ENCODE data around the gene SHC4. TPM values are rescaled to one million over a fixed set of nuclear protein-coding genes. Genes with fewer than 3 reads are reported as not detected.

The SHC4 gene
- total and polyA plus RNA-seq, 2 of the 8 experiments (the other 6 are each of a cell fraction or from before 2014, with no cell fraction given): 0.15 to 0.30 TPM

GRCh38 chr15:48792408-48792807 is 171.3 kb downstream of the SHC4 start:
- H3K56ac ChIP-seq (replicated peaks; ENCODE audit: insufficient read length, low read depth, low read length): no peak overlapping the region
- 73% methylated on average over 3 of the region's 3 CpGs; no CpG with 5 or more reads in 1 of the 2 experiments for whole genome bisulfite sequencing, 2 experiments (ENCODE audit: extremely low coverage in 1 of 2, insufficient coverage in 1 of 2, insufficient read length in 1 of 2, insufficient replicate concordance in 2 of 2, low coverage in 1 of 2, low lambda C conversion rate in 2 of 2, missing lambda C conversion rate in 1 of 2)
- no peak overlapping the region for H2BK15ac ChIP-seq (ENCODE audit: low read length)
- H3K79me1 ChIP-seq (ENCODE audit: low read depth, low read length): no peaks in the 10 kb centered on the region
- H3K4me1 ChIP-seq (replicated peaks in 1 of 4; ENCODE audit: control insufficient read depth in 3 of 4, insufficient read depth in 4 of 4, low read length in 3 of 4): peaks cover 0 to 4% (median 1%) of the 10 kb centered on the region in 4 experiments; a peak in 1 of 7 replicates
- H2BK120ac ChIP-seq (replicated peaks; ENCODE audit: low read depth, low read length): no peak overlapping the region
- FAIRE-seq: no peak
- no peaks in the 10 kb centered on the region for H3K9me3 ChIP-seq (ENCODE audit: insufficient read depth in 2 of 2, low read depth in 1 of 2, low read length in 1 of 2)
- H2BK5ac ChIP-seq (ENCODE audit: low read depth, low read length): no peak overlapping the region
- H3K36me3 ChIP-seq (ENCODE audit: control insufficient read depth in 2 of 4, insufficient read depth in 4 of 4, low read length in 3 of 4): peaks cover 0 to 61% (median 9%) of the 10 kb centered on the region in 4 experiments; a peak in 6 of 8 replicates
- CTCF ChIA-PET (ENCODE audit: partially characterized antibody): interaction anchor here (0.9 to 1.1 kb wide), 2 partner anchors 11 to 143 kb away, joined by 3 to 4 read pairs; no protein-coding TSS in a partner anchor
- no peak overlapping the region for H2AFZ ChIP-seq (ENCODE audit: low read length)
- H3K4me3 ChIP-seq (ENCODE audit: extremely low read depth in 1 of 4, insufficient read depth in 2 of 4, low read depth in 3 of 4, low read length in 4 of 4): no peak overlapping the region
- no peaks in the 10 kb centered on the region for H3K79me2 ChIP-seq (ENCODE audit: control insufficient read depth in 1 of 2, insufficient read depth in 2 of 2, low read length in 2 of 2)
- DNase-seq (ENCODE audit: low read depth in 1 of 2, low spot score in 2 of 2): no peak
- H3K9ac ChIP-seq (replicated peaks in 1 of 4; ENCODE audit: extremely low read depth in 1 of 4, low read depth in 3 of 4, low read length in 3 of 4): no peak overlapping the region
- peaks cover 0 to 3% of the 10 kb centered on the region in 2 experiments for H4K20me1 ChIP-seq (replicated peaks in 1 of 2; ENCODE audit: control insufficient read depth in 1 of 2, insufficient read depth in 2 of 2, low read length in 2 of 2)
- no peaks in the 10 kb centered on the region for H3K27me3 ChIP-seq (replicated peaks in 1 of 4; ENCODE audit: control insufficient read depth in 3 of 4, extremely low read depth in 1 of 4, insufficient read depth in 3 of 4, low read length in 3 of 4)
- no peak overlapping the region for H4K5ac ChIP-seq (ENCODE audit: insufficient read length, low read depth, low read length)
- H2BK20ac ChIP-seq (ENCODE audit: low read length): no peak overlapping the region
- no peak overlapping the region for H2BK12ac ChIP-seq (ENCODE audit: low read depth, low read length)
- no peak overlapping the region for H3K23ac ChIP-seq (ENCODE audit: insufficient read length)
- no peak overlapping the region for H4K8ac ChIP-seq (ENCODE audit: extremely low read depth, insufficient read depth, low read length)
- H3K4ac ChIP-seq (replicated peaks; ENCODE audit: insufficient read length, low read depth, low read length): no peak overlapping the region
- H3K14ac ChIP-seq (ENCODE audit: insufficient read length): no peak overlapping the region
- H3K4me2 ChIP-seq (ENCODE audit: insufficient read depth in 1 of 2, low read depth in 2 of 2, low read length in 2 of 2): no peak overlapping the region
- H4K91ac ChIP-seq (replicated peaks; ENCODE audit: insufficient read length, low read length): no peak overlapping the region
- no peak overlapping the region for H3K27ac ChIP-seq (ENCODE audit: low read depth, low read length)
- POLR2A ChIA-PET (ENCODE audit: partially characterized antibody): no interaction called here
- H3K18ac ChIP-seq (ENCODE audit: extremely low read depth, low read length): no peak overlapping the region
- no peak overlapping the region for H2AK5ac ChIP-seq (ENCODE audit: low read depth, low read length)
- no peak for TF ChIP-seq RBBP5 (IDR thresholded peaks at IDR 0.05; ENCODE audit: borderline replicate concordance, low read depth, low read length)
- no peaks in the 10 kb centered on the region for H3K23me2 ChIP-seq (ENCODE audit: low read depth, low read length)
